C4-2B (cell line): Measurements from ENCODE around the gene SLIT3.

ENCODE experiments used
- CTCF ChIP-seq: fragments of 450-650 bp; conservative IDR thresholded peaks from 2 replicates; pipeline ENCODE4 v1.5.1; 2017; ENCODE audit warnings: mild to moderate bottlenecking
- ZFX ChIP-seq: fragments of 450-650 bp; IDR thresholded peaks from 2 replicates; pipeline ENCODE4 v1.6.1; 2017

GRCh38 chr5:169244812-169245211 is 56.1 kb downstream of the SLIT3 start:
- TF ChIP-seq CTCF (no peak), ZFX (no peak)
